Measurements from ENCODE around the gene ZNF837.

DNA sequence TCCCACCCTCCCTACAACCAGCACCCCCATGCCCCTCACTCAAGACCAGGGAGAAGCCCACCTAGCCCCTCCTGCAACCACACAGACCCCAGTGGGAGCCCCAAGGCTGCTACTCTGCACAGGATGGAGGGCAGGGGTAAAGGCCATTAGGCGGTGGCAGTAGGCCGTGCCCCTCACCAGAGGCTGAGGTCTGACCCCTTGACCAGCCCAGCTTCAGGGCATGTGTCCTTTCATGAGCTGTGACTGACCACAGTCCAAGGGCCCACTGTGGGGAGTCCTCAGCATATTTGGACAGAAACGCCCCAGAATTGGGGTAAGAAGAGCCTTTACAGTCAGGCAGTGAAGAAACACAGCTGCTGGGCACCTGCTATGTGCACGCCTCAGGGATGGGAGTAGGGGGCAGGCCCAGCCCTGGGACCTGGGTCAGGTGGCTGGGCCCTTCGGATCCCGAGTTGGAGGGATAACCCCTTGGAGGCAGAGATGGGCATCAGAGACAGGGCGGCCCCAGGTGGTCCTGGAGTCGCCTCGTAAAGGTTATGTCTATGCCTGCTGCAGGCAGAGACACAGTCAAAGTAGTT lies 4.6 kb upstream of the ZNF837 start:
- TF ChIP-seq, protein P1, sequence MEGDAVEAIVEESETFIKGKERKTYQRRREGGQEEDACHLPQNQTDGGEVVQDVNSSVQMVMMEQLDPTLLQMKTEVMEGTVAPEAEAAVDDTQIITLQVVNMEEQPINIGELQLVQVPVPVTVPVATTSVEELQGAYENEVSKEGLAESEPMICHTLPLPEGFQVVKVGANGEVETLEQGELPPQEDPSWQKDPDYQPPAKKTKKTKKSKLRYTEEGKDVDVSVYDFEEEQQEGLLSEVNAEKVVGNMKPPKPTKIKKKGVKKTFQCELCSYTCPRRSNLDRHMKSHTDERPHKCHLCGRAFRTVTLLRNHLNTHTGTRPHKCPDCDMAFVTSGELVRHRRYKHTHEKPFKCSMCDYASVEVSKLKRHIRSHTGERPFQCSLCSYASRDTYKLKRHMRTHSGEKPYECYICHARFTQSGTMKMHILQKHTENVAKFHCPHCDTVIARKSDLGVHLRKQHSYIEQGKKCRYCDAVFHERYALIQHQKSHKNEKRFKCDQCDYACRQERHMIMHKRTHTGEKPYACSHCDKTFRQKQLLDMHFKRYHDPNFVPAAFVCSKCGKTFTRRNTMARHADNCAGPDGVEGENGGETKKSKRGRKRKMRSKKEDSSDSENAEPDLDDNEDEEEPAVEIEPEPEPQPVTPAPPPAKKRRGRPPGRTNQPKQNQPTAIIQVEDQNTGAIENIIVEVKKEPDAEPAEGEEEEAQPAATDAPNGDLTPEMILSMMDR (IDR thresholded peaks at IDR 0.05; ENCODE audit: low read depth, low read length, poor library complexity, severe bottlenecking), result no peak
- TF ChIP-seq EZH2phosphoT487 (IDR thresholded peaks at IDR 0.05; ENCODE audit: borderline replicate concordance, low read length), result no peak
